ENCODE measurements around the gene PSMA8. TPM values are rescaled to one million over a fixed set of nuclear protein-coding genes. Genes with fewer than 3 reads are reported as not detected.

Gene PSMA8
- total RNA-seq, result not detected in 2 replicates

DNA sequence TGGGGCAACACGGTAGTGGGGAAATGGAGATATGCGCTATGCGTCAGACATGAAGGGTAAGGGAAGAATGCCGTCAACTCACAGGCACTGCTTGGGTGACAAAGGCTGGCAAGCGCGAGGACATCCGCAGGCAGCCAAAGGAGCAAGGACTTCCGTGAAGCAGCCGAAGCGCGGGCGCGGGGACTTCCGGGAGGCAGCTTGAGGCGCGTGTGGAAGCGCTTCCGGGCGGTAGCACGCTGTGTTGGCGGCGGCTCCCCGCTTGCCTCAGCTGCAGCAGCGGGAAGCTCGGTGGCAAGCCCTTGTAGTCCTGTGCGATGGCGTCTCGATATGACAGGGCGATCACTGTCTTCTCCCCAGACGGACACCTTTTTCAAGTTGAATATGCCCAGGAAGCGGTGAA lies at the start of gene PSMA8:
TSS of gene PSMA8 (plus strand) at position 218 of the 400 bp plus-strand sequence. CDS start at position 315, 97 bp downstream.

GRCh38 chr18:26090130-26091046 lies 43.3 kb upstream of the PSMA8 start, which contains the start of gene SS18:
Gene SS18 (minus strand): TSS chr18:26090613. CDS start chr18:26090569, 44 bp downstream.

DNA sequence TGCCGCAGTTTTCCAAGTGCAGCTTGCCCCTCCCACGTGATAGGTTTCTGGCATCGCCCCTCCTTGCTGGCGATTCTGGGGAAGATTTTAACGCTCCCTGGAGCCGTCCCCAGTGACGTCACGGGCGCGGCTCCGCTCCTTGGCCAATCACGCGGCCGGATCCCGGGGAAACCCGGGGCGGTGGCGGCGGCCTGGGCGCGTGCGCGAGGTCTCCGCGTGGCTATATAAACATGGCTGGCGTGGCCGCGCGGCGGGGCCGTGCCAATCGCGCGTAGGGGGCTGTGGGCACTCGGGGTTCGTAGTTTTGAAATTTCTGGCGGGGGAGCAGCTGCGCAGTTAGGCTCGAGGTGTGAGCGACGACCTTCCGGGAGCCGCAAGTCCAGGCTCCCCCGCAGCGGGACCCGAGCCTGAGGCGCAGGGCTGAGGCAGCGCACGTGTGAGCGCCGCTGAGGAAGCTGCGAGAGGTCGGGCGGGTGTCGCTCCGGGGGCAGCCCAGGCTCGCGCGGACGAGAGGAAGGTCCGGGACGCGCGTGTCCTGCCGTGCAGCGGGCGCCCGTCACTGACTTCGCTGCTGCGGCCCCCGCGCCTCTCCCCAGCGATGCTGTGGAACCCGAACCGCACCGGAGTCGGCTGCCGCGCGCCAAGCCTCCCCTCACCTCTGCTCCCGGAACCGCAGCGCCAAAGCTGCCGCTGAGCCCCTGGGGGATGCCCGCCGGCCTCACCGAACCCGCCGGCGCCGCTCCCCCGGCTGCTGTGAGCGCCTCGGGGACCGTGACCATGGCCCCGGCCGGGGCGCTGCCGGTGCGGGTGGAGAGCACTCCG lies 92.8 kb downstream of the PSMA8 start, which contains the start of gene TAF4B:
TSS of gene TAF4B (plus strand) at position 217 of the 822 bp plus-strand sequence. CDS start at position 706, 489 bp downstream.

Other genes starting within 250 kb of the PSMA8 start
- 52.2 and 370 TPM in 2 replicates for gene SS18, start 43.3 kb upstream of the PSMA8 start, total RNA-seq
- 7.1 and 7.4 TPM in 2 replicates for gene TAF4B, start 92.6 kb downstream of the PSMA8 start, total RNA-seq